NB4 (cell line): ENCODE data around the gene UXS1.

Experiments
- CTCF ChIP-seq: IDR thresholded peaks from one replicate; pipeline ENCODE4 v1.5.1; 2012; ENCODE audit warnings: low read depth, low read length
- MAX ChIP-seq: IDR thresholded peaks from 2 replicates; pipeline ENCODE4 v1.6.1; 2011; ENCODE audit warnings: low read depth, low read length
- MYC ChIP-seq: IDR thresholded peaks from 2 replicates; pipeline ENCODE4 v1.6.1; 2011; ENCODE audit warnings: low read depth, low read length
- POLR2A ChIP-seq: IDR thresholded peaks from 2 replicates; pipeline ENCODE4 v1.6.1; 2011; ENCODE audit warnings: mild to moderate bottlenecking; ENCODE audit not compliant: insufficient read length; ENCODE audit errors: extremely low read depth

- no peak for TF ChIP-seq MAX
- TF ChIP-seq POLR2A, result no peak
- TF ChIP-seq CTCF, result no peak
- TF ChIP-seq MYC, result no peak
Measured at GRCh38 chr2:106113361-106113966, 80.6 kb downstream of the UXS1 start.
